Mucosa of descending colon (tissue), 3 donors: ENCODE measurements around the gene EIF5B. TPM values are rescaled to one million over a fixed set of nuclear protein-coding genes. Genes with fewer than 3 reads are reported as not detected.

ENCODE experiments used
- ATAC-seq: fragments of 200-7000 bp; cut with Tn5 transposase; one replicate; pipeline ENCODE4 v1.9.1; 2020; ENCODE audit warnings: mild to moderate bottlenecking, moderate library complexity
- DNase-seq, 3 donors: peaks; one replicate each; pipeline ENCODE4 v3.0.0-alpha.2; 2020
- H3K36me3 ChIP-seq: fragments of 200-600 bp; one replicate; pipeline ENCODE4 v1.8.0; 2021; ENCODE audit warnings: low read depth, mild to moderate bottlenecking
- H3K4me1 ChIP-seq: fragments of 200-600 bp; one replicate; pipeline ENCODE4 v1.8.0; 2021; ENCODE audit warnings: low read depth, mild to moderate bottlenecking
- H3K4me3 ChIP-seq: fragments of 200-600 bp; one replicate; pipeline ENCODE4 v1.8.0; 2021; ENCODE audit warnings: mild to moderate bottlenecking
- H3K9me3 ChIP-seq: fragments of 200-600 bp; one replicate; pipeline ENCODE4 v1.8.0; 2021; ENCODE audit warnings: mild to moderate bottlenecking
- intact Hi-C, 2 donors: fragments of 100-400 bp; cut with DNase I in 1 of 2; cut with micrococcal nuclease in 1 of 2; formaldehyde crosslinking; loops; one replicate each; pipeline versions ENCODE4 v1.11.0 to v1.11.1; 2022; cut with DNase I, micrococcal nuclease
- total RNA-seq, 3 donors: library from RNA; stranded (reverse); fragmentation: NEBNext Ultra II Directional in 2 of 3; extraction: Animal tissue kit (Norgen Biotek cat#: 25700) in 2 of 3; gene quantifications; one replicate each; pipeline versions ENCODE4 v1.2.1 to v1.2.4, GENCODE V29; 2021 to 2023
- TF ChIP-seq, protein P1 (sequence below): fragments of 200-600 bp; IDR thresholded peaks from one replicate; pipeline ENCODE4 v1.8.0; 2022; ENCODE audit warnings: antibody characterized with exemption, mild to moderate bottlenecking
- donor health status: DM: no; HTN: no; CAD: no; lungs with moderate emphysema.
- donor health status: DM: no; HTN: no; CAD: no.
- donor health status: DM: no; HTN: yes; CAD: no.

The EIF5B gene
- total RNA-seq, 3 donors from 2014 or later, result 23.5 to 47.3 (median 30.1) TPM

GRCh38 chr2:99325384-99325783 is 11.8 kb upstream of the EIF5B start:
- H3K9me3 ChIP-seq, result no peaks in the 10 kb centered on the region
- no peak for DNase-seq
- intact Hi-C loops, result no loop called here
- H3K36me3 ChIP-seq, result peaks cover 10% of the 10 kb centered on the region
- no peak overlapping the region for H3K4me3 ChIP-seq
- no peak for ATAC-seq
- TF ChIP-seq, protein P1, sequence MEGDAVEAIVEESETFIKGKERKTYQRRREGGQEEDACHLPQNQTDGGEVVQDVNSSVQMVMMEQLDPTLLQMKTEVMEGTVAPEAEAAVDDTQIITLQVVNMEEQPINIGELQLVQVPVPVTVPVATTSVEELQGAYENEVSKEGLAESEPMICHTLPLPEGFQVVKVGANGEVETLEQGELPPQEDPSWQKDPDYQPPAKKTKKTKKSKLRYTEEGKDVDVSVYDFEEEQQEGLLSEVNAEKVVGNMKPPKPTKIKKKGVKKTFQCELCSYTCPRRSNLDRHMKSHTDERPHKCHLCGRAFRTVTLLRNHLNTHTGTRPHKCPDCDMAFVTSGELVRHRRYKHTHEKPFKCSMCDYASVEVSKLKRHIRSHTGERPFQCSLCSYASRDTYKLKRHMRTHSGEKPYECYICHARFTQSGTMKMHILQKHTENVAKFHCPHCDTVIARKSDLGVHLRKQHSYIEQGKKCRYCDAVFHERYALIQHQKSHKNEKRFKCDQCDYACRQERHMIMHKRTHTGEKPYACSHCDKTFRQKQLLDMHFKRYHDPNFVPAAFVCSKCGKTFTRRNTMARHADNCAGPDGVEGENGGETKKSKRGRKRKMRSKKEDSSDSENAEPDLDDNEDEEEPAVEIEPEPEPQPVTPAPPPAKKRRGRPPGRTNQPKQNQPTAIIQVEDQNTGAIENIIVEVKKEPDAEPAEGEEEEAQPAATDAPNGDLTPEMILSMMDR, result no peak
- H3K4me1 ChIP-seq, result no peaks in the 10 kb centered on the region

DNA sequence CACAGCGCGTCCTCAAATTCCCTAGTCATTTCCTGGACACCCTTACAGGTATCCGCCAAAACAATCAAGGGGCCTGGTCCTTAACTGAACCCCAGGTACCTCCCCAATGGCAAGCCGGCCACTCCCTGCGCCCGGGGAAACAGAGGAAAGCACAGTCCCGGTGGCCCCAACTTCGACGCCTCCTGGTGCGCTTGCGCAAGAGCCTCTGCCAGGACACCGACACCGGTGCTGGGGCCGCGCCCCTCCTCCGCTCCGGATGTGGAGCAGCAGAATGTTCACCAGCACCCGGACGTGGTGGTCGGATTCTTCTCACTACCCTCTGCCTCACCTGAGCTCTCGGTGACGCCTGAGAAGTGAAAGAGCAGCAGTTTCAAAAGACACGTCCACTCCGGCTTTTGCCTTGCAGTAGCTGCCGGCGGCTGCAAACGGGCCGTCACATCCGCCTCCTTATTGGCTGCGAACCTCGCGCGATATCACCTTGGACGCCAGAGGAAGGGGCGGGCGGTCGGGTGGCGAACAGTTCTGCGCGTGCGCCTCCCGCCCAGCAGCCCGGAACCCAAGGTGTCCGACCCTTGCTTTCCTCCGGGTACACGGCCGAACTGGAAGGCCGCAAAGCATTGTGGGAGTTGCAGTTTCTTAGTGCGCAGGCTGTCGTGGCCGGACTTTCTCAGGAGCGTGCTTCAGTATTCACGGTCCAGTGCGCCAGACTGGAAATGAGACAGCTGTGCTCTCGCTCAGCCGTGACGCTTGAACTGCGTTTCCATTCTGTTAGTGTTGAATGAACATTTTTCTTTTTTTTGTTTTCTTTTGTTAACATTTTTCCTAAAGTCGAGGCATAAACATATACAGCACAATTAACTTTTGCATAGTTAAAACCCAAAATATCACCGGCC is 1.0 kb upstream of the EIF5B start, which contains the start of gene TXNDC9:
Gene TXNDC9, minus strand, starts transcription at position 423 of the 893 bp plus-strand sequence. CDS start 3,123 bp downstream, outside the sequence.
- H3K36me3 ChIP-seq, result peaks cover 5% of the 10 kb centered on the region
- H3K9me3 ChIP-seq, result no peaks in the 10 kb centered on the region
- ATAC-seq, result peak; percentile 92
- peak within 1 kb of the TSS; percentile 95 for H3K4me3 ChIP-seq
- TF ChIP-seq, protein P1, result peak; percentile 13
- intact Hi-C loops, result loop anchor here in 1 of 2 donors (10.0 kb wide), 1 partner anchor 159 kb away; the partner anchor contains the start of gene REV1
- peak; percentile 98 to 100 (median 99) for DNase-seq
- H3K4me1 ChIP-seq, result peaks cover 13% of the 10 kb centered on the region

GRCh38 chr2:99336804-99337112 is 431 bp upstream of the EIF5B start:
- Histone ChIP-seq H3K4me1 (peaks cover 13% of the 10 kb centered on the region), H3K36me3 (peaks cover 5% of the 10 kb centered on the region), H3K4me3 (peak overlapping the region; percentile 95), H3K9me3 (no peaks in the 10 kb centered on the region)
- DNase-seq (peak in 1 of 3 donors; percentile 26), ATAC-seq (no peak)
- intact Hi-C loops, result loop anchor here in 1 of 2 donors (10.0 kb wide), 1 partner anchor 158 kb away; the partner anchor contains the start of gene REV1
- TF ChIP-seq, protein P1, result no peak

DNA sequence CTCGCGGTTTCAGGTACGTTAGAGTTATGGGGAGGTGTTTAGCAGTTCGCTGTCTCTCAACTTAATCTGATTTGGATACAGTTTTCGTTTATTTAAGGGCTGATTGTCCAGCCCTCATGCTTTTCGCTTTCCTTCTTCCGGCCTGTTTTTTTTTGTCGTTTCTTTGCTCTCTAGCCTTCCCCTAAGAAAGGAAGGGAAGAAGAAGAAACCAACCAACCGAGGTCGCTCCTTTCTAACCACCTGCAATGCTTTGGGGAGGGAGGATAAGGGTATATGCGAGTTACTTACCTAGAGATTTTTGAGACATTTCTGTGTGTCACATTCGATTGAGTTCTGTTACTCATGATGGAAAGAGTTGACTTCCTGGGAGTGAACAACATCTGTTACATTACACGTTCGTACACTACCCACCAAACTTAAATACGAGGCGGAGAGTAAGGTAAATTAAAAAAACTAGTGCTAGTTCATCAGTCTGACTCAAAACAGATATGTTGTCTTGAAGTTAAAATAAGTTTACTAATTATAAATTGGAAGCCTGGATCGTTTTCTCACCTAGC is 918 bp downstream of the EIF5B start:
- ATAC-seq (no peak), DNase-seq (no peak)
- Histone ChIP-seq H3K4me3 (peak overlapping the region; percentile 95), H3K9me3 (no peaks in the 10 kb centered on the region), H3K36me3 (no peaks in the 10 kb centered on the region), H3K4me1 (peaks cover 13% of the 10 kb centered on the region)
- TF ChIP-seq, protein P1, result no peak
- intact Hi-C loops, result loop anchor here in 1 of 2 donors (10.0 kb wide), 1 partner anchor 157 kb away; the partner anchor contains the start of gene REV1

DNA sequence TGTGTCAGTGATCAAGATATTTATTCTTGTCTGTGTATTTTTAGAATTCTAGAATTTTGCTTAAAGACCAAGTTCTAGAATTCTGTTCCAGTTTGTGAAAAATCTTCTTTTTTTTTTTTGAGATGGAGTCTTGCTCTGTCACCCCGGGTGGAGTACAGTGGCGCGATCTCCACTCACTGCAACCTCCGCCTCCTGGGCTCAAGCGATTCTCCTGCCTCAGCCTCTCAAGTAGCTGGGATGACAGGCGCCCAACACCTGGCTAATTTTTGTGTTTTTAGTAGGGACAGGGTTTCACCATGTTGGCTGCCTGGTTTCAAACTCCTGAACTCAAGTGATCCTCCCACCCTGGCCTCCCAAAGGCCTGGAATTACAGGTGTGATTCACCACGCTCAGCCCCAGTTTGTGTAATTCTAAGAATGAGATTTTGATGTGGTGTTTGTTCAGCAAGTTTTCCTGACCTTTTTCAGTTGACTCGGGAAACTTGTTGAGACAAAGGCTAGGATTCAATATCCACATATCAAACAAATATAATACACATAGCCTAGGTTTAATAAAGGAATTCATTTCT is 3.6 kb downstream of the EIF5B start:
- Histone ChIP-seq H3K9me3 (no peaks in the 10 kb centered on the region), H3K36me3 (no peaks in the 10 kb centered on the region), H3K4me1 (no peaks in the 10 kb centered on the region), H3K4me3 (no peak overlapping the region)
- TF ChIP-seq, protein P1, result no peak
- no peak for ATAC-seq
- intact Hi-C loops, result no loop called here
- no peak for DNase-seq
